Ecto neural progenitor cell (in vitro differentiated cells): Measurements from ENCODE around the gene ZSCAN5C.
"Not testable (repeated sequence)": the region's sequence is repeated elsewhere in the genome, so short reads cannot be mapped to it uniquely, and the experiment has no call there.

ENCODE experiments used
- DNase-seq: peaks from one replicate; pipeline ENCODE4 v3.0.0-alpha.2; 2018; ENCODE audit warnings: low spot score

Gene ZSCAN5C, protein sequence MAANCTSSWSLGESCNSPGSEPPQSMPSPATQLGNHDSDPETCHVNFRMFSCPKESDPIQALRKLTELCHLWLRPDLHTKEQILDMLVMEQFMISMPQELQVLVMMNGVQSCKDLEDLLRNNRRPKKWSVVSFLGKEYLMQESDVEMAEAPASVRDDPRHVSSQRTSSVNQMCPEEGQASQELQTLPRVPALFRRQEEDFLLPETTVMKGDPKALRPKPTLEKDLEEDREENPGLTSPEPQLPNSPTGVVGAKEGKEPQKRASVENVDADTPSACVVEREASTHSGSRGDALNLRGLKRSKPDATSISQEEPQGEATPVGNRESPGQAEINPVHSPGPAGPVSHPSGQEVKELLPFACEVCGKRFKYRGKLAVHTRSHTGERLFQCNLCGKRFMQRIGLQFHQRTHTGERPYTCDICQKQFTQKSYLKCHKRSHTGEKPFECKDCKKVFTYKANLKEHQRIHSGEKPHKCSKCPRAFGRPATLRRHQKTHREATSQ

DNA sequence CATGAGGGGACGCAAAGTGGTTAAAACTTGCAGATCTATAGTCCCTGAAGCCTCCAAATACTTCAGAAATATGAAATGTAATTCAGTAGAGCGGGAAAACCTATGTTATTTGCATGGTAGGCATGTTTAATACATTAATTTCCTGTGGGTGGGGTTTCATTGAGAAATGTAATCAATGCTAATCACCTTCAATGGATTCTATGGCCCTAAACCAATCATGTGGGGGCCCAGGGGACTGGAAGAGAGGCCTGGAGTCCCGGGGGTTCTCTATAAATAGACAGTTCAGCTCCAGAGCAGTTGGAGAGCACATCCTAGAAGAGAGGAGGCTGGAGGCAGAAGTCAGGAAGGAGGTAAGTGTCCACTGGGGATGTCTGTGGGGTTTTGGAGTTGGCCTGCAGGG, at the start of gene ZSCAN5C:
Gene ZSCAN5C, plus strand, starts transcription at position 301 of the 400 bp plus-strand sequence. CDS start 3,641 bp downstream, outside the sequence.
- DNase-seq, result no peak

DNA sequence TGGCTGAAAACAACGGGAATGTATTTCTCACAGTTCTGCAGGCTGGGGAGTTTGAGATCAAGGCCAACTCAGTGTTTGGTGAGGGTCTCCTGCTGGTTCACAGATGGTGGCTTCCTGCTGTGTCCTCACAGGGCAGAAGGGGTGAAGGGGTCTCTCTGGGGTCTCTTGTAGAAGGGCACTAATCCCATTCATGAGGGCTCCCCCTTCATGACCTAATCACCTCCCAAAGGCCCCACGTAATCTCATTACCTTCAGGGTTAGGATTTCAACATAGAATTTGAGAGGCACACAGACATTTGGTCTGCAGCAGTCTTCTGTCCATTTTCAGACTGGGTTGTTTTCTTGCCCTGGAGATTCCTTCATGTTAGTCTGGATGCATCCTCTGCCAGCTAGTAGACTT, 49.4 kb upstream of the ZSCAN5C start:
- no peak for DNase-seq

- peak; percentile 70 for DNase-seq
These were observed 48.6 kb upstream of the ZSCAN5C start for GRCh38 chr19:56153507-56153906.

DNA sequence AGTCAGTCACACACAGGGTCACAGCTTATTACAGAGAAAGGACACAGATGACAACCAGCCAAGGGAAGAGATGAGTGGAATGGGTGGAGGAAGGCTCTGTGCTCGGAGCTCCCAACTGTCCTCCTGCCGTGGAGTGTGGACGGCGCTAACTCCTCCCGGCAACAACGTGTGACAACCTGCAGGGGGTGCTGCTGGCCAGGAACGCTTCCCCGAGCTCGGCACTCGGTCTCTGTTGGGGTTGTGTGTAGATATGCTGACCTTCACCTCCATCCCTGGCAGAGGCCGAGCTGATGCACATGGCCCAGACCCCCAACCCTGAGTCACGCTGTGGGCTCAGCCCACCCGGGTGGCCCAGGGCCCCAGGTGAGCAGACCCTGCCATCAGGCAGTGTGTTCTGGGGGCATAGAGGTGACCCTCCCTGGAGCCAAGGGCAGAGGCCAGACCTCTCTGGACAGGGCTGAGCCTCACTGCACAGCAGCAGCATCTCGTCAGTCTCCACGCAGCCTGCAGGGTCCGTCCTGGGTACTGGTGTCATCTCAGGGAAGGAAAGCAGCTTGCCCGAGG, 46.9 kb upstream of the ZSCAN5C start:
- peak; percentile 72 for DNase-seq

GRCh38 chr19:56156768-56157167, 45.3 kb upstream of the ZSCAN5C start:
- DNase-seq, result no peak

GRCh38 chr19:56158170-56158757, 43.8 kb upstream of the ZSCAN5C start:
- no peak for DNase-seq

- DNase-seq, result no peak
These were observed 43.0 kb upstream of the ZSCAN5C start for GRCh38 chr19:56159009-56159559.

GRCh38 chr19:56159622-56160271, 42.3 kb upstream of the ZSCAN5C start:
- DNase-seq, result no peak

DNA sequence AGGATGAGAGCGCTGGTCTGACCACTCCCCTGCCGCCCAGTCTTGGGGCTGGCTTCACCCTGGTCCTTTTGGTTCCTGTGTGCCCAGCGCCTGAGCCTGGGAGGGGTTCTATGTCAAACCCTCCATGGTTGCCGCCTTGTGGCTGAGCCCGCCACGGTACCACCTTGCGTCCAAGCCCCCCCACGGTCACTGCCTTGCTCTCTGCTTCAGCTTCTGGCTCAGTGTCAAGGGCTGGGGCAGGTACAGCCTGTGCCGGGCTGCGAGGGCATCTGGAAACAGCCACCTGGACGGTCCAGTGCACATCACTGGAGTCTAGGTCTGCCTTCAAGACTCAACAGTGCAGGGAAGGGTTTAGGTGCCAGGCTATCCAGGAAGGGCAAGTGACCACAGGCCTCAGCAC, 40.5 kb upstream of the ZSCAN5C start:
- DNase-seq, result no peak

GRCh38 chr19:56162258-56162657, 39.8 kb upstream of the ZSCAN5C start:
- DNase-seq, result no peak

GRCh38 chr19:56163097-56163496, 39.0 kb upstream of the ZSCAN5C start:
- DNase-seq, result no peak

DNA sequence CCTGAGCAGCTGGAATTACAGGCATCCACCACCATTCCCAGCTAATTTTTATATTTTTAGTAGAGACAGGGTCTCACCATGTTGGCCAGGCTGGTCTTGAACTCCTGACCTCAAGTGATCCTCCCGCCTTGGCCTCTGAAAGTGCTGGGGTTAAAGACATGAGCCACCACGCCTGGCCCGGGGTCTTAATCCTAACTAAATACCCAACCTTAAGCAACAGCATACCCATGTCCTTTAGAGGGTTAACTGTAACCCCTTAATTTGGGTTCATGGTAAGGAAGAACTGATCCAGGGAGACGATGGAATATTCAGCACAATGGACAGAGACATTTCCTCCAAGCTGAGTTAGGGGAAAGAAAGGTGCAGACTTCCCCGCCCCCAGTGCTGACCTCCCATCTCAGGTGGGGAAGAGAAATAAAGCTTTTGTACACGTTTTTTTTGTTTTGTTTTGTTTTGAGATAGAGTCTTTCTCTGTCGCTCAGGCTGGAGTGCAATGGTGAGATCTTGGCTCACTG, 35.0 kb upstream of the ZSCAN5C start:
- no peak for DNase-seq

DNA sequence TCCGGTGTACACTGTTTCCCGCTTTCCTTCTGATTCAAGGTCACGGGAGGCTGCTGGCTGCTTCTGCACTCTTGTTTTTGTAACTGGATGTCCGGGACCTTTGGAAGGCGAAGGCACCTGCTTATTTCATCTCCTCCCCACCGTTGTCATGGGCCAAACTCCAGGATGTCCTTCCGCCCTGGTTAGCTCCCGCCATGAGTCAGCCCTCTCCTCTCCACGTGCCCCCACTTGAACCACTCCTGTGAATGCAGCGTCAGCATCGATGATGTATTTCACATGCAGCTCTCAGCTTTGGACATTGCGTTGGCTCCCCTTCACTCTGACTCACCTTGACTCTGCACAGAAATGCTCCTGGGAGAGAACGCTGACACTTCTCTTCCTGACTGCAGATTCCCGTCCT, 31.8 kb upstream of the ZSCAN5C start:
- DNase-seq, result no peak

DNA sequence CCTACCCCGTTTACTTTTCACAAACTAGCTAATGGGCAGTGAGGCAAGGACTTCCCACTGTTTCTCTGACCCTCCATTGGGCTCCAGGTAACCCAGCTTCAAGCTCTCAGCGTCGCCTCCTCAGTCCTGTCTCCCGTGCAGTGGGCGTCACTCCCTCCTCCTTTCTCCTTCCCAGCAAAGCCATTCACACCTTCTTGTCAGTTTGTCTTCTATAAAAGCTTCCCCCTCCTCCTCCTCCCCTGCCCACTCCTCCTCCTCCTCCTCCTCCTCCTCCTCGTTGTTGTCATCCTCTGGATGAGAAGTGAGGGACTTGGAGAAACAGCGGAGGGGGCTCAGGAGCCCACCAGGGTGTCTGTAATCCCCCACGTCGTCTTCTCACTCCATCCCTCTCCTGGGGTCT, 28.0 kb upstream of the ZSCAN5C start:
- DNase-seq, result no peak

- no peak for DNase-seq
These were observed 27.5 kb upstream of the ZSCAN5C start for GRCh38 chr19:56174550-56174949.

DNA sequence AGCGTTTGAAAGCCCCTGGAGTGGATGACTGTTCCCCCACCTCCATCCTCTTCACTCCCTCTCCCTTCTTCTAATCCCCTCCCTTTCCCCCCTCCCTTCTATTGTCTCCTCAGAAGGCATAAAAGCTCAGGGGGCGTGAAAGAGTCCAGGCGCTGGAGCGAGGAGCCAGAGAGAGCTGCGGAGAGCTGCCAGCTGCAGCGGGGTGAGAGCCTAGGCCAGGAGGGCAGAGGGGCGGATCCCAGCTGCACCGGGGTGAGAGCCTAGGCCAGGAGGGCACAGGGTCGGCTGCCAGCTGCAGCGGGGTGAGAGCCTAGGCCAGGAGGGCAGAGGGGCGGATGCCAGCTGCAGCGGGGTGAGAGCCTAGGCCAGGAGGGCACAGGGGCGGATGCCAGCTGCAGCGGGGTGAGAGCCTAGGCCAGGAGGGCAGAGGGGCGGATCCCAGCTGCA, 26.2 kb upstream of the ZSCAN5C start, which contains the start of gene GALP:
Gene GALP, plus strand, starts transcription at position 148 of the 447 bp plus-strand sequence. CDS start 1,101 bp downstream, outside the sequence.
- peak; percentile 63 for DNase-seq

DNA sequence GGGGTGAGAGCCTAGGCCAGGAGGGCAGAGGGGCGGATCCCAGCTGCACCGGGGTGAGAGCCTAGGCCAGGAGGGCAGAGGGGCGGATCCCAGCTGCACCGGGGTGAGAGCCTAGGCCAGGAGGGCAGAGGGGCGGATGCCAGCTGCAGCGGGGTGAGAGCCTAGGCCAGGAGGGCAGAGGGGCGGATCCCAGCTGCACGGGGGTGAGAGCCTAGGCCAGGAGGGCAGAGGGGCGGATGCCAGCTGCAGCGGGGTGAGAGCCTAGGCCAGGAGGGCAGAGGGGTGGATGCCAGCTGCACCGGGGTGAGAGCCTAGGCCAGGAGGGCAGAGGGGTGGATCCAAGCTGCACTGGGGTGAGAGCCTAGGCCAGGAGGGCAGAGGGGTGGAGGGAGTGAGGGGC, 25.8 kb upstream of the ZSCAN5C start:
- not testable (repeated sequence) for DNase-seq

DNA sequence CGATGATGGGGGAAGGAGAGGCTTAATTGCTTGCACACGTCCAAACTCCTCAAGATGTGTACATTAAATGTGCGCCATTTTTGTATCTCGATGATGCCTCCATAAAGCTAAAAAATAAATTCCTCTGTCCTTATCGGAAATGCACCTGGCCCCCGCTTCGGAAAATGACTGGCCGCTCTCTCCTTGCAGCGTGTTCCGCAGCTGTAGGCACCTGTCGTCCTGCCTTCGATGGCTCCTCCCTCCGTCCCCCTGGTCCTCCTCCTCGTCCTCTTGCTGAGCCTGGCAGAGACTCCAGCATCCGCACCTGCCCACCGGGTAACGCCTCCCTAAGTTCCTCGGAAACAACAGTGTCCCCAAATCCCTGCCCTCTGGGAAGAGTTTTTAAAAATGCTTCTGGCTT, 25.2 kb upstream of the ZSCAN5C start:
- DNase-seq, result no peak

GRCh38 chr19:56177564-56178243, 24.4 kb upstream of the ZSCAN5C start:
- no peak for DNase-seq

DNA sequence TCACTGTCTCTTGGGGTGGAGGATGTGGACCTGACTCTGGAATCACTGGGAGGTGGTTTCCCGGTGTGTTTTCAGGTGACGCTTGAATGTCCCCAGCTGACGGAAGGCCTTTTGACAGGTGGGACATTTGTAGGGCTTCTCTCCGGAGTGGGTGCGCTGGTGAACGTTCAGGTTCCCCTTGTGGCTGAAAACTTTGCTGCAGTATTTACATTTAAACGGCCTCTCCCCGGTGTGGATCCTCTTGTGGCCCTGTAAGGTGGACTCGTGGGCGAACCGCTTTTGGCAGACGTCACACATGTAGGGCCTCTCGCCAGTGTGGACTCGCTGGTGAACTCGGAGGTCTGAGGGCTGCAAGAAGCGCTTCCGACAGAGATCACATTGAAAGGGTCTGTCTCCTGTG, 12.3 kb upstream of the ZSCAN5C start:
- no peak for DNase-seq

GRCh38 chr19:56191115-56191514, 11.0 kb upstream of the ZSCAN5C start:
- DNase-seq, result no peak
